GM21515 (cell line): ENCODE data around the gene RYR3.

Experiments used
- ATAC-seq: cut with Tn5 transposase; IDR thresholded peaks from one replicate; pipeline ENCODE4 v1.9.1; 2021; ENCODE audit not compliant: unreplicated experiment

RYR3 gene

GRCh38 chr15:33445984-33446383 is 135.2 kb downstream of the RYR3 start:
- ATAC-seq, result no peak

DNA sequence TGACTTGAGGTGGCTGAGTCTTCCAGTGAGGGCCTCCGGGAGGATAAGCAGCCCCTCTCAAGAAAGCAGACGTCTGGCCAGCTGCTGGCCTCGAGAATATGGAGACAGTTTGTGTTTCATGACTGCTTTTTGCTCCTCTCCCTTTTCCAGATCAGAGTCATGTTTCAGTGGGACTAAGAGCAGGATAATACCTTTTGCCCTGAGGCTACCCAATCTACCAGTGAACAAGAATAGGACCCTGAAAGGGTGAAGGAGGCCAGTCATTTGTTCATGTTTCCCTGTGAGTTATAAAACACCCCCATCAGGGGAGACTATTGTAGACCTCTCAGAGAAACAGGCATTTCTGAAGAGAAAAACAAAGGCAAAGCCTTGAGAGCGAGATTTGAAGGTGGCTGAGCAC is 137.4 kb downstream of the RYR3 start:
- no peak for ATAC-seq

DNA sequence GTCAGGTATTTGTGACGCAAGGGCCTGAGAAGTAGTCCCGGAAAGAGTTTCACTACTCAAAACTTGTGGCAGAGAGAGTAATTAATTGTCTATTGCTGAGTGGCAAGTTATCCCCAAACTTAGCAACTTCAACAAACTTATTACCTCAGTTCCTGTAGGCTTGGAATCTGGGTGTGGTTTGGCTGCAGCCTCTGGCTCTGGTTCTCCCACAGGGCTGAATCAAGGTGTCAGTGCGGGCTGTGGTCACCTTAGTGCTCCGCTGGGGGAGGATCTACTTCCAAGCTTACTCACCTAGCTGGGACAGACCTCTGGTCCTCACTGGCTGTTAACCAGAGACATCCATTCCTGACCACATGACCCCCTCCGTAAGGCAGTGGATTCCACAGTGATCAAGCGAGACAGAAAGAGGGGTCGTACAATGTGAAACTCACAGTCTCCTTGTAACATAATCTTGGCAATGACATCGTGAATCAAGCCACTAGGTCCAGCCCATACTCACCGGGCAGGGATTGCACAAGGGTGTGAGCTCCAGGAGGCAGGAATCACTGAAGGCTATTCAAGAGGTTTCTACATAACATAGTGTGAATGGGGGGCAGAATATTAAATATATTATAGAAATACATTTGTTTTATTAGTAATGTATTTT is 138.3 kb downstream of the RYR3 start:
- ATAC-seq, result no peak

GRCh38 chr15:33449810-33450209 is 139.0 kb downstream of the RYR3 start:
- no peak for ATAC-seq

GRCh38 chr15:33451385-33451784 is 140.6 kb downstream of the RYR3 start:
- ATAC-seq, result no peak

DNA sequence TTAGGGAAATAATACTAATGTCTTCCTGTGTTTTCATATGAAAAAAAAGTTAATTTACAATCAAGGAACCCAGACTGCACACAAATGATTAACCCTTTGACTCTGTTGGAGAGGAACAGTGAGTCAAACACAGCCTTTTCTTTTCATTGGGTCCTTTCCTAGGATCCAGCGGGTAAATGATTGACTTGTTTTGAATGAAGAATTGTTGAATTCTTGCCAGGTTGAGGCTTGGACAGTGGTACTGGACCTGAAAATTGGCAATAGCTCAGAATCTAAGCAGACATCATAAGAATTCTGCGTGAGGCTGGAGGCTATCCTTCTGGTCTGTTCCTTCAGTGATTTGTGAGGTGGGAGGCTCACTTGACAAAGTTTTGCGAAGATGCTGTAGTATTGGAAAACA is 143.0 kb downstream of the RYR3 start:
- no peak for ATAC-seq

DNA sequence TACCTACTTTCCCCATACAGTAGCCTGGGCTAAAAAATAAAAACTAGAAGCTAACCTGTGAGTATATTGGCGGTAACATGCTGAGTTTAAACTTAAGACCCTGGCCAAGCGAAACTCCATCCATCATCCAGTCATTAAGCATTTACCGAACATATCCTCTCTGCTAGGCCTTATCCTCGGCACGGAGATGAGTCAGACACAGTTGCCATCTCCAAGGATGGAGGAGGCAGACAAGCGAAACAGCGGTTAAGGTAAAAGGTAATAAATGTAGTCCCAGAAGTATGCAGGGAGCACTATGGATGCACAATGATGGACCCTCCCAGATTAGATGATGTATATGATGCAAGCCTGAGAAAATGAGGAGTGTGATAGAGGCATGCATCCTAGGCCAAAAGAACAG is 143.6 kb downstream of the RYR3 start:
- no peak for ATAC-seq

- ATAC-seq, result no peak
These were observed 144.2 kb downstream of the RYR3 start for GRCh38 chr15:33454996-33455395.

DNA sequence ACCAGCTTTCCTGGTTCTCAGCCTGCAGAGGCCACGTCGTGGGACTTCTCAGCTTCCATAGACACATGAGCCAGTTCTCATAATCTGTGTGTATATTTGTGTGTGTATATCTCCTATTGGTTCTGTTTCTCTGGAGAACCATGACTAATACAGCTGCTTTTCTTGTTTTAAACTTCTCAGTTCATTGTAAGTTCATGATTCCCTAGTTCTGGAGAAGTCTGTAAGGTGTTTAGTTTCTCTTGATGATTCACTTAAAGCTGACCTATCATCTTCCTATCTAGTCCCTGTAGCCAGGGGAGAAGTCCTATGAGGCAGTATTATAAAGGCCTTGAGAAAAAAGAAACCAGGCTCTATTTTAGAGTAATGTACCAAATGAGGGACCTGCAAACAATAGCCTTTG is 147.7 kb downstream of the RYR3 start:
- no peak for ATAC-seq

DNA sequence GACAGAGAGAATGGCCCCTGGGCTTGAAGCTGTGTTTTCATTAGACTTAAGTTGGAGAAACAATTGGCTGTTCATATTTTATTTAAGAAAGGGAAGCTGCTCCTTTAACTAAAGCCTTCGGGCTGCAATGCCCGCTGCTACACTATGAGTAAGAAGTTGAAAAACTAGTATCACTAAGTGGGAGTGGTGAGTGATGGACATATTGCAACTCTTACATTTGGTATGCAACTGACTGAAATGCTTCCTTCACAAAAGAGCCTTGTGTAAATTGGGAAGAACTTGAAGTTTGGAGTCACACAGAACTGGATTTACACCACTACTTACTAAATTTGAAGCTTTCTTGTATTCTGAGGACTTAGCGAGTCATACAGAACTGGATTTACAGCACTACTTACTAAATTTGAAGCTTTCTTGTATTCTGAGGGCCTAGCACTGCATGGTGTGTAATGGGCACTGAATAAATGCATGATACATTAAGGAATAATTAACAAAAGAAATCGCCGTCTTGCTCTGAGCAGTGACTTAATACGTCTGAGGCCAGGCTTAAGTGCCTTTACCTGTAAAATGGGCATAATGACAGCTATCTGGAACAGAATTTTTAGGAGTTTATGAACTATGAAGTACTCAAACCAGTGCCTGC is 149.5 kb downstream of the RYR3 start:
- no peak for ATAC-seq

DNA sequence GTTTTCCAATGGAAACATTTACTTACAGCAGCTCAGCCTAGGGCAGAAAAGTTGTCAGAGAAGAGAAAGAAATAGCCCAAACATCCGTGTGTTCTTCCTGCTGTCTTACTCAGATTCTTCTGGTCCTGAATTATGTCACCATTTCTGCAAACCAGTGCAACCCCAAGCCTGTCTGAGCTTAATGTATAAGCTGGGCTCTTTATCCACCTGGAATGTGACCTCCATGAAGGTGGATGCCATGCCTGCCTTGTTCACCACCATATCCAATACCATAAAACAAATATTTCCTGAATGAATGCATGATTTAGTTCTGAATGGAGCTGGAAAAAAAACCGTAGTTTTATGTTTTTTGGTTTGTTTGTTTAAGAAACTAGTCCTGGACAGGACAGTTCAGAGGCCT is 150.9 kb downstream of the RYR3 start:
- no peak for ATAC-seq

- no peak for ATAC-seq
These were observed 156.5 kb downstream of the RYR3 start for GRCh38 chr15:33467146-33467815.

GRCh38 chr15:33467816-33468163 is 157.0 kb downstream of the RYR3 start:
- no peak for ATAC-seq

- ATAC-seq, result no peak
These were observed 158.0 kb downstream of the RYR3 start for GRCh38 chr15:33468740-33469139.

- no peak for ATAC-seq
These were observed 162.2 kb downstream of the RYR3 start for GRCh38 chr15:33473005-33473404.

DNA sequence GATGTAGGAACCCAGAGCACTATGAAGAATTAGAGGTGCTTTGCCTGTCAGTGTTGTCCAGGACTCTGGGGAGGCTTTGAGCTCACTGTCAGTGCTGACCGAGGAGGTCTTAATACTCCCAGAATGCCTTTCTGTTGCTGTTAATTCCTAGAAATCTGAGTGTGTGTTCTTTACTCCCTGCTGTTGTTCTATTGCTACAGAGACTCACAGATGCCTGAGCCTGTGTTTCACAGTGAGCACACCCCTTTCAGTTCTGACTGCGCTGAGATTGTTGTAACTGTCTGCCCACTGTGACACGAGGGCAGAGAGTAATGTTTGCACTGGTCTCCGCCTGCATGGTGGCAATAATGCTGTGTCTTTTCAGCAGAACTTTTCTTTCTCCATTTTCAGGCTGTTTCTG is 162.9 kb downstream of the RYR3 start:
- no peak for ATAC-seq

DNA sequence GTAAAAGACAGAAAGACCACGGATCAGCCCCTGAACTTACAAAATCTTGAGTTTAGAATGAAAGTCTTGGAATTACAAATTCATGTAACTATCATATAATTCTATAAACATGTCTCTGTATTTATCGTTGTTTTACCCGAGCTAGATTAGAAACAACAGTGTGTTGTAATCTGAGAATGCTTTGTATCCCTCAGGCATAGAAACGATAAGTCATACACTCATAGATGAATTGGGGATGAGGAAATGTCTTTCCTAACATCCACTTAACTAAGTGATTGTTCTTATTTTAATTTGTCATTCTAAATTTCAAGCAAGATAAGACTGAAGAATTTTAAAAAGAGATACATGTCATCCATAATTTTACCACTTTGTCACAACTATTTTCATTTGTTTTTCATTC is 165.3 kb downstream of the RYR3 start:
- no peak for ATAC-seq

- ATAC-seq, result no peak
These were observed 166.1 kb downstream of the RYR3 start for GRCh38 chr15:33476908-33477307.

GRCh38 chr15:33489335-33489734 is 178.6 kb downstream of the RYR3 start:
- no peak for ATAC-seq

DNA sequence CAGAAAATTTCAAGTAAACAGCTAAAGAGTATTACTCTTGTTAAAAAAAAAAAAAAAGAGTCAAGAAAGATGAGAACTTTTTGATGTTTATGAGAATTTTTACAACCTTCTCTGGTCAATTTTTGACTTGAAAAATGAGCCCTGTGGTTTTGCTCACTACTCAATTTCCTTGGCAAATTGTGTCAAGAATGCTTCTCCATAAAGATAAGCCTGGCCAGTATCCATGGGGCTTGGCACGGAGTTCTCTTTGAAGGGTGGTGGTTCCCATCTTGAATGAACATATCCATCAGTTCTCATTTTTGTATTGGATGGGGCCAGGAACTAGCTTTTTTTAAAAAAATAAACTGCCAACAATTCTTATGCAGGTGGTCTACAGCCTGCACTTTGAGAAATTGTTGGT is 179.9 kb downstream of the RYR3 start:
- ATAC-seq, result no peak

- ATAC-seq, result no peak
These were observed 181.8 kb downstream of the RYR3 start for GRCh38 chr15:33492434-33493052.

DNA sequence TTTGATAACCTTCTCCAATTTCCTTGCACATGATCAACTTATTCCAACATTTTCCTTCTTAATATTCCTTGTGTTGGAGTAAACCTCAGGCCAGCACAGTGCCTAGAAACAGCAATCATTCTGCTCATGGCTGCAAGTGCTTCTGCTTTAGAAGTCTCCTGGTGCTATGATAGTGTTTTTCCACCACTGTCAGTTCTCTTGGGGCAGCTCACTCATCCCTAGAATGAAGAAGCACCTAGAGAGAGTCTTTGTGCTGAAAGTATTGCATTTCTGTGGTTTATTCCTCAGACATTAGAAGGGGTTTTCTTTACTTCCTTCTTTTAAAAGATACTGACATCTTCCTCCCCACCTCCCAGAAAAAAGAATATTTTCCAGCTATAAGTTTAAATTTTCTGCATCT is 183.5 kb downstream of the RYR3 start:
- no peak for ATAC-seq
